Cardiac fibroblast (primary cell): ENCODE results near the gene PDLIM4.

ENCODE experiments used
- DNase-seq, 2 donors: peaks; one replicate each; pipeline versions ENCODE4 v3.0.0 to v3.0.0-alpha.2; 2010; ENCODE audit warnings: low read depth in 2 of 2
- H3K4me3 ChIP-seq, 2 donors: replicated peaks in 1 of 2; 1 replicate in 1 of 2; 2 replicates in 1 of 2; pipeline ENCODE4 v1.5.1; 2011; ENCODE audit warnings: low read depth in 2 of 2, low read length in 2 of 2, mild to moderate bottlenecking in 2 of 2, moderate library complexity in 1 of 2
- CTCF ChIP-seq: IDR thresholded peaks from one replicate; pipeline ENCODE4 v1.5.1; 2011; ENCODE audit warnings: low read depth, mild to moderate bottlenecking, low read length, inconsistent platforms

Gene PDLIM4

GRCh38 chr5:132227235-132227484 lies 30.3 kb upstream of the PDLIM4 start:
- TF ChIP-seq CTCF: no peak
- H3K4me3 ChIP-seq: peak overlapping the region; percentile 47 to 76
- no peak for DNase-seq

- peak within 1 kb of the TSS; percentile 47 to 76 for H3K4me3 ChIP-seq
- TF ChIP-seq CTCF: peak; percentile 21
- DNase-seq: peak; percentile 70 to 71
Measured at GRCh38 chr5:132227485-132228240, 29.8 kb upstream of the PDLIM4 start, which contains the start of gene P4HA2. Gene P4HA2, minus strand, starts transcription at chr5:132227853. Its CDS starts 9,227 bp downstream, at chr5:132218626.

GRCh38 chr5:132228241-132229035 lies 29.1 kb upstream of the PDLIM4 start:
- DNase-seq: no peak
- no peak for TF ChIP-seq CTCF
- H3K4me3 ChIP-seq: peak overlapping the region; percentile 47 to 76

- DNase-seq: no peak
- TF ChIP-seq CTCF: no peak
Measured at GRCh38 chr5:132229236-132229635, 28.3 kb upstream of the PDLIM4 start.

GRCh38 chr5:132230871-132231270 lies 26.6 kb upstream of the PDLIM4 start:
- H3K4me3 ChIP-seq: no peak overlapping the region
- no peak for TF ChIP-seq CTCF
- DNase-seq: no peak

More at GRCh38 chr5:132229236-132229635, 28.3 kb upstream of the PDLIM4 start:
- H3K4me3 ChIP-seq: no peak overlapping the region

GRCh38 chr5:132232465-132232864 lies 25.0 kb upstream of the PDLIM4 start:
- no peak for TF ChIP-seq CTCF
- DNase-seq: no peak
- no peak overlapping the region for H3K4me3 ChIP-seq
